HepG2 (cell line): ENCODE measurements around the gene TTYH2. TPM values are rescaled to one million over a fixed set of nuclear protein-coding genes. Genes with fewer than 3 reads are reported as not detected.
A peak's percentile ranks its signal among the peaks of the same experiment; 100 is the strongest.

Experiments used
- ATAC-seq: fragments of 200-7000 bp; cut with Tn5 transposase; 3 replicates; pipeline ENCODE4 v1.9.1; 2020; ENCODE audit warnings: mild to moderate bottlenecking, moderate library complexity
- BruUV-seq: library from RNA; stranded (reverse); fragments of 400-500 nt; replicated peaks from 2 replicates; lab custom pipeline; 2021; lab: Mats Ljungman, UMichigan
- CTCF ChIA-PET: fragments of 300-600 bp; formaldehyde crosslinking; extraction: SDS; loops from one replicate; lab custom pipeline; 2021; ENCODE audit warnings: low total read pairs, inconsistent platforms, low intra/inter-chr PET ratio; lab: Yijun Ruan, JAX
- POLR2A ChIA-PET: fragments of 350-600 bp; sonication (Branson Sonifier 250); formaldehyde crosslinking; loops from one replicate; lab custom pipeline; 2020; ENCODE audit warnings: antibody characterized with exemption, inconsistent platforms; lab: Yijun Ruan, JAX
- DNase-seq: peaks from one replicate; pipeline ENCODE4 v3.0.0-alpha.2; 2015; ENCODE audit warnings: low spot score
- FAIRE-seq: peaks from 3 replicates; lab custom pipeline; 2011; peaks lifted over from hg19 to GRCh38; lab: Jason Lieb, UNC
- H2AFZ ChIP-seq: one replicate; pipeline ENCODE4 v1.6.1; 2011; ENCODE audit warnings: low read length, inconsistent platforms
- H3K27ac ChIP-seq: fragments of 300-600 bp; 3 replicates; pipeline ENCODE4 v1.8.0; 2011; ENCODE audit warnings: mixed run types, mild to moderate bottlenecking, mixed read lengths, low read length, inconsistent platforms; ENCODE audit not compliant: insufficient read depth; ENCODE audit errors: extremely low read length
- H3K27me3 ChIP-seq, 2 experiments: fragments of 200-600 bp in 1 of 2; 2 replicates in 1 of 2; 3 replicates in 1 of 2; pipeline versions ENCODE4 v1.6.0 to v1.8.0; 2011; ENCODE audit warnings: low read length in 2 of 2, mild to moderate bottlenecking in 2 of 2, moderate library complexity in 2 of 2, inconsistent platforms in 1 of 2; ENCODE audit not compliant: insufficient read depth in 2 of 2, control insufficient read depth in 1 of 2
- H3K36me3 ChIP-seq, 2 experiments: fragments of 200-600 bp in 1 of 2; replicated peaks in 1 of 2; 2 replicates in 1 of 2; 3 replicates in 1 of 2; pipeline versions ENCODE4 v1.5.1 to v1.8.0; 2011; ENCODE audit warnings: low read length in 2 of 2, inconsistent platforms in 1 of 2; ENCODE audit not compliant: insufficient read depth in 2 of 2, control insufficient read depth in 1 of 2
- H3K4me1 ChIP-seq: 2 replicates; pipeline ENCODE4 v1.5.1; 2012; ENCODE audit warnings: low read length, inconsistent platforms; ENCODE audit not compliant: insufficient read depth
- H3K4me2 ChIP-seq: 2 replicates; pipeline ENCODE4 v1.6.0; 2011; ENCODE audit warnings: low read depth, low read length, inconsistent platforms
- H3K4me3 ChIP-seq, 3 experiments: fragments of 200-600 bp in 1 of 3; sonication (generic), shearing (Covaris generic) in 1 of 3; replicated peaks in 1 of 3; 2 replicates each; pipeline ENCODE4 v1.5.1; 2011 to 2016; ENCODE audit warnings: low read length in 3 of 3, inconsistent platforms in 2 of 3, low read depth in 2 of 3, mild to moderate bottlenecking in 2 of 3, control low read depth in 1 of 3, mixed read lengths in 1 of 3; ENCODE audit not compliant: insufficient read depth in 1 of 3
- H3K79me2 ChIP-seq: one replicate; pipeline ENCODE4 v1.6.1; 2011; ENCODE audit warnings: low read length, inconsistent platforms; ENCODE audit not compliant: insufficient read depth
- H3K9ac ChIP-seq: 2 replicates; pipeline ENCODE4 v1.6.0; 2011; ENCODE audit warnings: mild to moderate bottlenecking, low read depth, low read length, inconsistent platforms; ENCODE audit not compliant: insufficient read depth
- H3K9me3 ChIP-seq: 2 replicates; pipeline ENCODE4 v1.5.1; 2012; ENCODE audit warnings: mild to moderate bottlenecking, low read length
- H4K20me1 ChIP-seq: 2 replicates; pipeline ENCODE4 v1.6.0; 2011; ENCODE audit warnings: inconsistent platforms, mild to moderate bottlenecking, low read length, moderate library complexity; ENCODE audit not compliant: insufficient read depth
- BHLHE40 ChIP-seq: IDR thresholded peaks from 2 replicates; pipeline ENCODE4 v1.6.1; 2011; ENCODE audit warnings: low read length, improper control_type of control experiment
- DNMT3B ChIP-seq: conservative IDR thresholded peaks from 2 replicates; pipeline ENCODE4 v1.6.1; 2016; ENCODE audit warnings: missing biosample characterization, control low read depth
- EHMT2 ChIP-seq: fragments of 200-600 bp; sonication (generic); IDR thresholded peaks from 2 replicates; pipeline ENCODE4 v1.7.0; 2017; ENCODE audit warnings: antibody characterized with exemption, low read depth, low read length, borderline replicate concordance
- FOXP1 ChIP-seq, 2 experiments: fragments of 450-650 bp in 1 of 2; IDR thresholded peaks; 2 replicates each; pipeline ENCODE4 v1.6.1; 2017 to 2018; ENCODE audit warnings: antibody characterized with exemption in 1 of 2
- PHF5A ChIP-seq: IDR thresholded peaks from one replicate; pipeline ENCODE4 v1.6.1; 2018; ENCODE audit warnings: low read depth, missing genetic modification reagents; ENCODE audit not compliant: unreplicated experiment
- SIN3A ChIP-seq: IDR thresholded peaks from 2 replicates; pipeline ENCODE4 v1.6.1; 2011; ENCODE audit warnings: low read depth, mild to moderate bottlenecking, control low read depth, low read length, borderline replicate concordance
- YEATS2 ChIP-seq: sonication (generic); formaldehyde crosslinking; IDR thresholded peaks from 2 replicates; pipeline ENCODE4 v1.4.0; 2020; ENCODE audit warnings: missing genetic modification reagents, borderline replicate concordance
- ZNF644 ChIP-seq: IDR thresholded peaks from 2 replicates; pipeline ENCODE4 v1.6.1; 2016; ENCODE audit warnings: low read depth
- ZSCAN20 ChIP-seq: sonication (generic); formaldehyde crosslinking; IDR thresholded peaks from 2 replicates; pipeline ENCODE4 v1.4.0; 2020; ENCODE audit warnings: missing genetic modification reagents, mild to moderate bottlenecking, borderline replicate concordance
- WGBS: methylation state at CpG from one replicate; pipeline ENCODE4 v1.1.6; 2017; ENCODE audit warnings: low lambda C conversion rate; 5-methylcytosine and 5-hydroxymethylcytosine counted together
- in situ Hi-C: cut with HindIII; loops from 2 replicates; pipeline ENCODE4 v1.10.0; 2017; ENCODE audit warnings: low pct_unique_long_range_greater_than_20kb; ENCODE audit not compliant: extremely low pct_ligation_motif_present
- intact Hi-C: fragments of 100-400 bp; cut with micrococcal nuclease; formaldehyde crosslinking; loops from one replicate; pipeline ENCODE4 v1.10.0; 2022; ENCODE audit not compliant: unreplicated experiment
- polyA plus RNA-seq, 8 experiments: library from polyadenylated mRNA; depleted of rRNA in 3 of 8; stranded (reverse) in 7 of 8; unstranded in 1 of 8; fragments of >200 nt; fragmentation: Illumina TruSeq in 4 of 8; extraction: Trizol in 4 of 8; gene quantifications; 2 replicates each; pipeline versions ENCODE4 v1.2.1 to v1.2.3, GENCODE V29; 2011 to 2016; ENCODE audit warnings: low read depth in 4 of 8, missing spikeins in 1 of 8, mixed read lengths in 1 of 8; ENCODE audit not compliant: insufficient read depth in 1 of 8
- total RNA-seq, 5 experiments: library from RNA; depleted of rRNA; stranded (reverse); fragments of >200 nt; fragmentation: Illumina TruSeq; extraction: Trizol; gene quantifications; 2 replicates each; pipeline ENCODE4 v1.2.3, GENCODE V29; 2016; ENCODE audit warnings: low read depth in 1 of 5

Gene TTYH2
- total and polyA plus RNA-seq, 2 of the 13 experiments (the other 11 are each of a cell fraction or from before 2014, with no cell fraction given) = 0.77 to 0.96 TPM

GRCh38 chr17:74244548-74244947, 31.2 kb downstream of the TTYH2 start:
- peaks cover 10% of the 10 kb centered on the region for H3K4me1 ChIP-seq
- no peaks in the 10 kb centered on the region for H3K9me3 ChIP-seq
- no peak overlapping the region for H3K4me3 ChIP-seq
- no peaks in the 10 kb centered on the region for H3K36me3 ChIP-seq
- no peaks in the 10 kb centered on the region for H3K79me2 ChIP-seq
- CTCF ChIA-PET = no interaction called here
- no peak overlapping the region for H3K27ac ChIP-seq
- POLR2A ChIA-PET = no interaction called here
- ATAC-seq (peak; percentile 19; the same call in 1 of the 3 replicates), DNase-seq (no peak)
- H3K9ac ChIP-seq = no peak overlapping the region
- intact Hi-C loops = no loop called here
- no TSS peak for BruUV-seq
- H3K4me2 ChIP-seq = no peak overlapping the region
- in situ Hi-C loops = no loop called here
- no peaks in the 10 kb centered on the region for H4K20me1 ChIP-seq
- TF ChIP-seq EHMT2 = no peak
- no peak for TF ChIP-seq ZSCAN20
- TF ChIP-seq YEATS2 (CRISPR knock-in tag) = no peak
- peak; percentile 79 for TF ChIP-seq BHLHE40
- no peak for TF ChIP-seq ZNF644 (CRISPR knock-in tag)
- no peak for TF ChIP-seq PHF5A (CRISPR knock-in tag)
- TF ChIP-seq DNMT3B (CRISPR knock-in tag) = no peak
- 0 out of 2 replicates have a peak, but pooled peaks have one; percentile 6 for TF ChIP-seq FOXP1 (IDR thresholded peaks at IDR 0.05)
- TF ChIP-seq FOXP1 (CRISPR knock-in tag; IDR thresholded peaks at IDR 0.05) = no peak
- TF ChIP-seq SIN3A = no peak
- TF ChIP-seq, all 625 proteins: peak for 2
- Histone ChIP-seq H2AFZ (no peak overlapping the region), H3K27me3 (peaks cover 0 to 1% of the 10 kb centered on the region in 2 experiments; a peak in 1 of 5 replicates)
- no peak for FAIRE-seq
- 16% methylated on average over 6 of the region's 6 CpGs for WGBS
